IMR-90 (cell line): ENCODE measurements around the gene SLC26A2. TPM values are rescaled to one million over a fixed set of nuclear protein-coding genes. Genes with fewer than 3 reads are reported as not detected.

Experiments used
- ATAC-seq: fragments of 200-7000 bp; cut with Tn5 transposase; 2 replicates; pipeline ENCODE4 v1.9.1; 2020; ENCODE audit warnings: low read depth, mild to moderate bottlenecking, moderate library complexity
- BruUV-seq: library from RNA; stranded (reverse); fragments of 400-500 nt; replicated peaks from 2 replicates; lab custom pipeline; 2021; lab: Mats Ljungman, UMichigan
- CTCF ChIA-PET: fragments of 300-600 bp; formaldehyde crosslinking; extraction: SDS; loops from one replicate; lab custom pipeline; 2021; ENCODE audit warnings: antibody characterized with exemption; lab: Yijun Ruan, JAX
- POLR2A ChIA-PET: fragments of 300-600 bp; sonication (Branson Sonifier 250); formaldehyde crosslinking; loops from one replicate; lab custom pipeline; 2022; ENCODE audit warnings: antibody characterized with exemption; ENCODE audit not compliant: unreplicated experiment; lab: Charles Lee
- DNase-seq: peaks from one replicate; pipeline ENCODE4 v3.0.0; 2013
- H2AFZ ChIP-seq: replicated peaks from 2 replicates; pipeline ENCODE3; 2013; ENCODE audit warnings: low read length, mild to moderate bottlenecking; ENCODE audit not compliant: poor library complexity
- H2AK5ac ChIP-seq: 2 replicates; pipeline ENCODE4 v1.6.1; 2013; ENCODE audit warnings: low read depth, low read length, inconsistent platforms
- H2AK9ac ChIP-seq: replicated peaks from 2 replicates; pipeline ENCODE3; 2013; ENCODE audit warnings: mild to moderate bottlenecking, low read depth, low read length, moderate library complexity; ENCODE audit not compliant: poor library complexity
- H2BK120ac ChIP-seq: 2 replicates; pipeline ENCODE4 v1.6.1; 2013; ENCODE audit warnings: low read depth, low read length, inconsistent platforms
- H2BK15ac ChIP-seq: 3 replicates; pipeline ENCODE4 v1.6.1; 2013; ENCODE audit warnings: low read depth, low read length, inconsistent platforms
- H2BK20ac ChIP-seq: 2 replicates; pipeline ENCODE4 v1.6.1; 2013; ENCODE audit warnings: low read depth, mild to moderate bottlenecking, inconsistent platforms, low read length, moderate library complexity
- H2BK5ac ChIP-seq: 2 replicates; pipeline ENCODE4 v1.6.1; 2013; ENCODE audit warnings: mild to moderate bottlenecking, low read depth, low read length, inconsistent platforms; ENCODE audit not compliant: poor library complexity, severe bottlenecking
- H3K14ac ChIP-seq: replicated peaks from 2 replicates; pipeline ENCODE4 v1.6.1; 2013; ENCODE audit warnings: low read depth, low read length, inconsistent platforms
- H3K18ac ChIP-seq: 2 replicates; pipeline ENCODE4 v1.6.1; 2013; ENCODE audit warnings: low read depth, low read length, control low read depth
- H3K23ac ChIP-seq: 2 replicates; pipeline ENCODE4 v1.6.1; 2013; ENCODE audit warnings: low read depth, low read length, inconsistent platforms
- H3K27ac ChIP-seq: 2 replicates; pipeline ENCODE4 v1.5.1; 2013; ENCODE audit warnings: mild to moderate bottlenecking, control low read depth, low read length; ENCODE audit not compliant: insufficient read depth
- H3K27me3 ChIP-seq: 2 replicates; pipeline ENCODE4 v1.6.1; 2013; ENCODE audit warnings: low read length; ENCODE audit not compliant: control insufficient read depth, insufficient read depth
- H3K36me3 ChIP-seq: 2 replicates; pipeline ENCODE4 v1.6.1; 2013; ENCODE audit warnings: low read length, mixed read lengths; ENCODE audit not compliant: control insufficient read depth, insufficient read depth
- H3K4ac ChIP-seq: 2 replicates; pipeline ENCODE4 v1.6.1; 2013; ENCODE audit warnings: low read depth, low read length, inconsistent platforms
- H3K4me1 ChIP-seq: 2 replicates; pipeline ENCODE4 v1.6.1; 2013; ENCODE audit warnings: low read length, mixed read lengths; ENCODE audit not compliant: control insufficient read depth, insufficient read depth
- H3K4me2 ChIP-seq: 2 replicates; pipeline ENCODE4 v1.6.1; 2013; ENCODE audit warnings: low read depth, mild to moderate bottlenecking, control low read depth, low read length, moderate library complexity
- H3K4me3 ChIP-seq: 2 replicates; pipeline ENCODE4 v1.5.1; 2013; ENCODE audit warnings: low read depth, mild to moderate bottlenecking, control low read depth, low read length, moderate library complexity; ENCODE audit not compliant: insufficient read depth
- H3K56ac ChIP-seq: 2 replicates; pipeline ENCODE4 v1.6.1; 2013; ENCODE audit warnings: low read length, inconsistent platforms; ENCODE audit not compliant: insufficient read depth; ENCODE audit errors: extremely low read depth
- H3K79me1 ChIP-seq, 2 experiments: 2 replicates each; pipeline ENCODE4 v1.6.1; 2013; ENCODE audit warnings: low read length in 2 of 2, inconsistent platforms in 1 of 2, low read depth in 1 of 2
- H3K9ac ChIP-seq: 2 replicates; pipeline ENCODE4 v1.6.1; 2013; ENCODE audit warnings: low read depth, low read length, control low read depth
- H3K9me1 ChIP-seq: 2 replicates; pipeline ENCODE4 v1.6.1; 2013; ENCODE audit warnings: low read length, inconsistent platforms; ENCODE audit not compliant: insufficient read depth
- H3K9me3 ChIP-seq: 2 replicates; pipeline ENCODE4 v1.6.1; 2013; ENCODE audit warnings: low read length; ENCODE audit not compliant: control insufficient read depth, insufficient read depth
- H4K20me1 ChIP-seq: 2 replicates; pipeline ENCODE4 v1.6.1; 2013; ENCODE audit warnings: low read length, inconsistent platforms; ENCODE audit not compliant: insufficient read depth
- H4K5ac ChIP-seq: 2 replicates; pipeline ENCODE4 v1.6.1; 2013; ENCODE audit warnings: mild to moderate bottlenecking, low read depth, low read length, control low read depth
- H4K8ac ChIP-seq, 2 experiments: 2 replicates each; pipeline ENCODE4 v1.6.1; 2013; ENCODE audit warnings: low read depth in 2 of 2, low read length in 2 of 2, control low read depth in 1 of 2, inconsistent platforms in 1 of 2
- H4K91ac ChIP-seq: 2 replicates; pipeline ENCODE4 v1.6.1; 2013; ENCODE audit warnings: low read depth, low read length, inconsistent platforms; ENCODE audit not compliant: insufficient read depth
- NFE2L2 ChIP-seq: fragments of 150-350 bp; IDR thresholded peaks from 2 replicates; pipeline ENCODE4 v1.6.1; 2016; ENCODE audit warnings: low read depth, mild to moderate bottlenecking, low read length
- RAD21 ChIP-seq: IDR thresholded peaks from 2 replicates; pipeline ENCODE4 v1.6.1; 2012; ENCODE audit warnings: low read length, improper control_type of control experiment
- RCOR1 ChIP-seq: IDR thresholded peaks from 2 replicates; pipeline ENCODE4 v1.6.1; 2012; ENCODE audit warnings: mild to moderate bottlenecking, low read length, improper control_type of control experiment; ENCODE audit not compliant: insufficient replicate concordance
- WGBS, 2 experiments: methylation state at CpG; one replicate each; pipeline versions ENCODE4 v1.1.5 to v1.1.7; 2013; ENCODE audit warnings: missing lambda C conversion rate in 2 of 2; ENCODE audit not compliant: insufficient read length in 1 of 2; ENCODE audit errors: extremely low coverage in 2 of 2; 5-methylcytosine and 5-hydroxymethylcytosine counted together
- dilution Hi-C: fragments of 300-500 bp; cut with HindIII; formaldehyde crosslinking; loops from one replicate; pipeline ENCODE4 v1.14.3; 2018; ENCODE audit warnings: low sequenced_read_pairs; ENCODE audit not compliant: unreplicated experiment
- in situ Hi-C: fragments of 300-500 bp; cut with MboI; formaldehyde crosslinking; loops from 3 replicates; pipeline ENCODE4 v1.14.3; 2019; ENCODE audit warnings: low sequenced_read_pairs, inconsistent platforms, mixed read lengths
- intact Hi-C: fragments of 100-400 bp; cut with micrococcal nuclease; formaldehyde crosslinking; loops from 2 replicates; pipeline ENCODE4 v1.10.0; 2022
- polyA plus RNA-seq, 3 experiments: library from polyadenylated mRNA; depleted of rRNA; stranded (reverse); fragments of >200 nt; gene quantifications; 2 replicates each; pipeline ENCODE4 v1.2.3, GENCODE V29; 2012; ENCODE audit warnings: low replicate concordance in 1 of 3
- total RNA-seq: library from RNA; depleted of rRNA; stranded (reverse); fragments of >200 nt; gene quantifications from 2 replicates; pipeline ENCODE4 v1.2.3, GENCODE V29; 2012
- TF ChIP-seq, protein P1 (sequence below): fragments of 150-350 bp; IDR thresholded peaks from 2 replicates; pipeline ENCODE4 v1.6.1; 2016; ENCODE audit warnings: low read depth, mild to moderate bottlenecking, low read length, moderate library complexity, borderline replicate concordance

The SLC26A2 gene
- total and polyA plus RNA-seq, 2 of the 4 experiments (the other 2 are of a cell fraction) = 2.2 to 9.9 TPM

DNA sequence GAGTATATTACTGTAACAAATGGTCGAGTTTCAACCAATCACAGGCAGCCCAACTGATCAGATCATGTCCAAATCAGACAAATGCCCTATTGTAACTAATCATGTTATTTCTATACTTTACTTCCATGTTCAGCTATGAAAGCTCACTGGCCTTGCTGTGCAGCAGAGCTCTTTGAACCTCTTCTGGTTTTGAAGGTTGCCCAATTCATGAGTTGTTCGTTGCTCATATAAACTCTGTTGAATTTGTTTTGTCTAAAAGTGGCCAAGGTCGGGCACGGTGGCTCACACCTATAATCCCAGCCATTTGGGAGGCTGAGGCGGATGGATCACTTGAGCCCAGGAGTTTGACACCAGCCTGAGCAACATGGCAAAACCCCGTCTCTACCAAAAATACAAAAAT lies 37.6 kb upstream of the SLC26A2 start:
- Histone ChIP-seq H4K20me1 (no peaks in the 10 kb centered on the region), H3K18ac (no peak overlapping the region), H2AFZ (no peak overlapping the region), H3K4me3 (no peak overlapping the region), H2BK20ac (no peak overlapping the region), H2BK5ac (no peak overlapping the region), H3K9me1 (no peaks in the 10 kb centered on the region), H3K27ac (no peak overlapping the region), H4K91ac (no peak overlapping the region), H3K56ac (no peak overlapping the region), H2BK15ac (no peak overlapping the region), H3K4me2 (no peak overlapping the region), H4K8ac (no peak overlapping the region), H3K27me3 (no peaks in the 10 kb centered on the region; the same call in none of the 2 replicates), H3K4ac (no peak overlapping the region), H2BK120ac (no peak overlapping the region), H3K79me1 (no peaks in the 10 kb centered on the region), H2AK9ac (no peak overlapping the region), H3K9me3 (no peaks in the 10 kb centered on the region), H2AK5ac (no peak overlapping the region), H3K36me3 (no peaks in the 10 kb centered on the region), H3K4me1 (peaks cover 3% of the 10 kb centered on the region; the same call in 1 of the 2 replicates), H3K9ac (no peak overlapping the region), H3K14ac (no peak overlapping the region), H4K5ac (no peak overlapping the region), H3K23ac (no peak overlapping the region)
- ATAC-seq = no peak
- ChIA-PET POLR2A (no interaction called here), CTCF (no interaction called here)
- no peak for DNase-seq
- WGBS, 2 experiments = 88% methylated on average over 3 of the region's 6 CpGs; no CpG with 5 or more reads in 1 of the 2 experiments
- in situ Hi-C loops (no loop called here), dilution Hi-C loops (no loop called here), intact Hi-C loops (no loop called here)
- no TSS peak for BruUV-seq
- TF ChIP-seq, protein P1, sequence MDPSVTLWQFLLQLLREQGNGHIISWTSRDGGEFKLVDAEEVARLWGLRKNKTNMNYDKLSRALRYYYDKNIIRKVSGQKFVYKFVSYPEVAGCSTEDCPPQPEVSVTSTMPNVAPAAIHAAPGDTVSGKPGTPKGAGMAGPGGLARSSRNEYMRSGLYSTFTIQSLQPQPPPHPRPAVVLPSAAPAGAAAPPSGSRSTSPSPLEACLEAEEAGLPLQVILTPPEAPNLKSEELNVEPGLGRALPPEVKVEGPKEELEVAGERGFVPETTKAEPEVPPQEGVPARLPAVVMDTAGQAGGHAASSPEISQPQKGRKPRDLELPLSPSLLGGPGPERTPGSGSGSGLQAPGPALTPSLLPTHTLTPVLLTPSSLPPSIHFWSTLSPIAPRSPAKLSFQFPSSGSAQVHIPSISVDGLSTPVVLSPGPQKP = no peak
- TF ChIP-seq RCOR1 = no peak
- no peak for TF ChIP-seq RAD21
- TF ChIP-seq NFE2L2 = no peak
